ENCODE data around the gene TSPAN7.
A peak's percentile ranks its signal among the peaks of the same experiment; 100 is the strongest.

Gene TSPAN7

DNA sequence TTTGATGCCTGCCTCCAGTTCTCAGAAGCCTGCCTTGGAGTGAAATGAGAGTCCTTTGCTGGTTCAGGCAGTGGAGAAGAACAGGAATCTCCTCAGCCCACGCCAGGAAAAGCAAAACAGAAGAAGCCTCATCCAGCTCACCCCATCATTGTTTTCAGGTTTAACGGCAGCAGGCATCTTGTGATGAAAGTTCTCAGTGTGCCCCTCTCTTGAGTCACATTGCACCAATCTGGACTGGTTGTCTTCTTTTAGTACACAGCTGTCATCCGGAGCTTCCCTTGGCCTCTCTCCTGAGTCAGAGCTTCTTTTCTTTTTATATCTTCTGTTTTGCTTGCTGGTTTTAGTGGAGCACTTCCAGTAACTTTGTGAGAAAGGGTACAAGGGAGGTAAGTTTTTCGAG, 50.9 kb downstream of the TSPAN7 start:
- H3K27me3 Mint-ChIP-seq, result peaks cover 5% of the 10 kb centered on the region
- H3K27ac Mint-ChIP-seq, result no peak overlapping the region
- DNase-seq, result no peak
- CTCF ChIA-PET, result no interaction called here
- no peak overlapping the region for H3K4me3 Mint-ChIP-seq
- no peaks in the 10 kb centered on the region for H3K4me1 Mint-ChIP-seq
- H3K9me3 Mint-ChIP-seq, result no peaks in the 10 kb centered on the region
- no peaks in the 10 kb centered on the region for H3K36me3 Mint-ChIP-seq

DNA sequence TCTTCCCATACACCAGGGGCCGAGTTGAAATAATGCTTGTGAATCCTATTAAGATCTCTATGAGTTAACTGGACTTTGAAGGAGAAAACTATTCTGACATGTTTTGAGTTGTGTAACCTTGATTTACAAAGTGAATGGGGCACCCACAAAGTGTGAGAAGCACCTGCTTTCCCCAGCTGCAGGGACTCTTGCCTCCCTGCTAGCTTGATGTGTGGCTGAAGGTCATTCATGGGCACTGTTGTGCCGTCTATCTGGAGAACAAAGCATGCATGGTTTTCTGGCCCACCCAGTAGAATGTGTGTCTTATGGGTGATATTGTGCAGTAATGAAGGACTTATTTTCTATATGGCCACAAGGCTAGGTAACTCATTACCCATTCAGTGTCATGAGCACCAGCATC, 53.1 kb downstream of the TSPAN7 start:
- no peak overlapping the region for H3K4me3 Mint-ChIP-seq
- H3K27ac Mint-ChIP-seq, result no peak overlapping the region
- H3K9me3 Mint-ChIP-seq, result no peaks in the 10 kb centered on the region
- H3K4me1 Mint-ChIP-seq, result no peaks in the 10 kb centered on the region
- CTCF ChIA-PET, result no interaction called here
- DNase-seq, result no peak
- no peaks in the 10 kb centered on the region for H3K27me3 Mint-ChIP-seq
- no peaks in the 10 kb centered on the region for H3K36me3 Mint-ChIP-seq

DNA sequence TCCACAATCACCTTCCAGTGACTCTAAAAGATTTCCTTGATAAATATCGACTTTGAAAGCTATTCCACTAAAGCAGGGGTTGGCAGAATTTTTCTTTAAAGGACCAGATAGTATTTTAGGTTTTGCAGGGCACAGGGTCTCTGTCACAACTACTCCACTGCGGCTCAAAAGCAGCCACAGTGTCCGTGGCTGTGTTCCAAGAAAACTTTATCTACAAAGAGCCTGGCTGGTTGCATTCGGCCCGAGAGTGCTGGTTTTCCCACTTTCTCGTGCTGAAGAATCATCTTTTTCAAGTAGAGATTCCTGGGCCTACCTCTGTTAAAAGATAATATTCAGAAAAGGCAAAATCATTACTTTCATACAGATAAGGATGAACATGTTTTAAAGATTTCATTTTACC, 55.6 kb downstream of the TSPAN7 start:
- Mint-ChIP-seq H3K4me3 (no peak overlapping the region), H3K36me3 (no peaks in the 10 kb centered on the region), H3K27me3 (no peaks in the 10 kb centered on the region), H3K27ac (no peak overlapping the region), H3K4me1 (no peaks in the 10 kb centered on the region), H3K9me3 (no peaks in the 10 kb centered on the region)
- CTCF ChIA-PET, result no interaction called here
- no peak for DNase-seq

DNA sequence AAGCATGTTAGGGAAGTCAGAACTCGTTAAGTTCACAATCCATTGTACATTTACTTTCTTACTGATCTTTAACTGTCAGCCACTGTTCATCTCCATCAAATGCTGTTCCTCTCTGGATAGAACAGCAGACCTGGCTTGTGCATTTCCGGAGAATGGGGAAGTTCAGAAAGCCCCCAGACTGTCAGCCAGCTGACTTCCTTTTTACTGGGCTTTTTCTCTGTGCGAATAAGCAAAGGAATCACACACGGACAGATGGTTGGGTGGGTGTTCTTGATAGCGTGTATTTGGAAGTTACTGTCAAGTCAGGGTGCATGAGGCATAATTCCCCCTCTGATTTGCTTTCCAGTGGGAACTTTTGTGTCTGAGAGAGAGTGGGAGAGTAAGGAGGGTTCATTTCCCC, 56.8 kb downstream of the TSPAN7 start:
- Mint-ChIP-seq H3K36me3 (no peaks in the 10 kb centered on the region), H3K27ac (no peak overlapping the region), H3K9me3 (no peaks in the 10 kb centered on the region), H3K4me3 (no peak overlapping the region), H3K27me3 (peaks cover under 1% of the 10 kb centered on the region), H3K4me1 (peaks cover 6% of the 10 kb centered on the region)
- no peak for DNase-seq
- CTCF ChIA-PET, result no interaction called here

DNA sequence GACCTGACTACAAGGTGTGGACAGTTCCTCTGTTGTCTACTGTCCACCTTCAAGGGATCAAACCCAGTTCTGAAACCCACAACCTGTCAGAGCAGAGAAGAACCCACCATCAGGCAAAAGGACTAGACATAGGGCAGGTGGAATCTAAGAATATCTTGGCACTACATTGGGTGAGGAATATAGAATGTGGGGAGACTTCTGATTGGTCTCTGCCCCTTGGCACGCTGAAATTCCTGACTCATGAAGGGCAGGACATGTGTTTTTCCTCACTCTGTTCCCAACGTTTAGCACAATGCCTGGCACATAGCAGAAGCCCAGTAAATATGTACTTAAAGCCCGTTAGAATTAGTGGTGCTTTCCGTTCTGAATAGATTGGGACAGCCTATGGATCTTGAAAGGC, 59.3 kb downstream of the TSPAN7 start:
- Mint-ChIP-seq H3K4me1 (peaks cover 8% of the 10 kb centered on the region), H3K27me3 (peaks cover 4% of the 10 kb centered on the region)

DNA sequence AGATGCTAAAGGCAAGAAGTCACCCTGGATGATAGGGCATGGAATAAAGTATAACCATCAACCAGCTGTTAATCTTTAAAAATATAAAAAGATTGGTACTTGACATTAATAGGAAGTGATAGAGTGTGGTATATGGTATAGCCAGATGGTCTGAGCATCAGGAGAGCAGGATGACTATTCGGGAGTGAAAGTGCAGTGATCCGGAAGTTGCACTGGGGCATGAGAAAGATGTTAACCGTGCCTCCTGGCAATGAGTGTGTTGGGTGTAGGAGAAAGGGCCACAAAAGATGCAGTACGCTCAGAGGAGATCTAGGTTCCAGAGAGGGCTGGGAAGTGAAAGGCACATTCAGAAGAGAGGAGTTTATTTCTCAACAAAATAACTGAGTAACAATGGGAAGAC, 65.0 kb downstream of the TSPAN7 start:
- no peaks in the 10 kb centered on the region for H3K9me3 Mint-ChIP-seq
- H3K4me3 Mint-ChIP-seq, result no peak overlapping the region
- DNase-seq, result no peak
- H3K36me3 Mint-ChIP-seq, result no peaks in the 10 kb centered on the region
- no peak overlapping the region for H3K27ac Mint-ChIP-seq
- peaks cover 8% of the 10 kb centered on the region for H3K4me1 Mint-ChIP-seq
- peaks cover 8% of the 10 kb centered on the region for H3K27me3 Mint-ChIP-seq
- CTCF ChIA-PET, result no interaction called here

More for the DNA sequence above, 59.3 kb downstream of the TSPAN7 start:
- Mint-ChIP-seq H3K4me3 (no peak overlapping the region), H3K27ac (no peak overlapping the region), H3K9me3 (no peaks in the 10 kb centered on the region), H3K36me3 (no peaks in the 10 kb centered on the region)
- no peak for DNase-seq
- CTCF ChIA-PET, result no interaction called here

DNA sequence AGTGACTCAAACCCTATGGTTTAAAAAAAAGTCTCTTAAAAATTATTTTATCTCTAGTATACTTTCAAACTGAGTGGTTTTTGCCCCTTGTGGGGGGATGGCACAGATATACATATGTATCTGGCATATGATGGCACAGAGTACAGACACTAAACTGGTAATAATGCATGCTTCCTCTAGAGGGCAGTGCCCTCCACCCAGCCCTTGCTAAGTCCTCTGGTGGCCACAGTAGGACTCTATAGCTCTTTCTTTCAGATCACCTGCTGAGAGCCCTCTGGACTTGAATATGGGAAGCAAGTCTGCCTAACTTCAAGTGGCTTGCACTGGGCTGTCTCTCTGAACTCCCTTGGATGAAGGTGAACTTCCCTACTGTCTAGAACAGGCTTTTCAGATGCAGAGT, 66.3 kb downstream of the TSPAN7 start:
- peak; percentile 31 for DNase-seq
- Mint-ChIP-seq H3K36me3 (no peaks in the 10 kb centered on the region), H3K27me3 (peaks cover 8% of the 10 kb centered on the region), H3K4me3 (no peak overlapping the region), H3K27ac (no peak overlapping the region), H3K9me3 (no peaks in the 10 kb centered on the region), H3K4me1 (peaks cover 7% of the 10 kb centered on the region)
- CTCF ChIA-PET, result interaction anchor here (0.6 to 1.7 kb wide), 2 partner anchors 14 to 29 kb away, joined by 3 to 6 read pairs; no protein-coding TSS in a partner anchor

DNA sequence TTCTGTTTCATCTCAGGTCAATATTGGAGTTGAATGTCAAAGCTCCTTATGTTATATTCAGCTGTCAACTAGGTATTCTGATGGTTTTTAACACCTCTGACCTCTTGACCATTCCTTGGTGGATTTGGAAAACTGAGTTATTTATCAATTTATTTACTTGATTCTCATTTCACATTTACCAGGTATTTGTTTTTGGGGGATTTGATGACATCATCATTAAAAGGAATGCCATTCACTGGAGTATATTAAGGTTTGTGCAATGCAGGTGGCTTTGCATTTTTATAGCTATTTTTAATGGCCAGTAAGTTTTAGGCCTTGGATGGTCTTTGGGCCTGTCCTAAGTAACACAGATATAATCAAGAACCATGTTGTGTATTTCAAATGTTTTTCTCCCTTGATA, 67.2 kb downstream of the TSPAN7 start:
- no peak overlapping the region for H3K27ac Mint-ChIP-seq
- CTCF ChIA-PET, result interaction anchor here (1.7 kb wide), 1 partner anchor 28 kb away, joined by 6 read pairs; no protein-coding TSS in a partner anchor
- DNase-seq, result no peak
- peaks cover 4% of the 10 kb centered on the region for H3K27me3 Mint-ChIP-seq
- H3K4me3 Mint-ChIP-seq, result no peak overlapping the region
- no peaks in the 10 kb centered on the region for H3K36me3 Mint-ChIP-seq
- H3K9me3 Mint-ChIP-seq, result no peaks in the 10 kb centered on the region
- no peaks in the 10 kb centered on the region for H3K4me1 Mint-ChIP-seq

DNA sequence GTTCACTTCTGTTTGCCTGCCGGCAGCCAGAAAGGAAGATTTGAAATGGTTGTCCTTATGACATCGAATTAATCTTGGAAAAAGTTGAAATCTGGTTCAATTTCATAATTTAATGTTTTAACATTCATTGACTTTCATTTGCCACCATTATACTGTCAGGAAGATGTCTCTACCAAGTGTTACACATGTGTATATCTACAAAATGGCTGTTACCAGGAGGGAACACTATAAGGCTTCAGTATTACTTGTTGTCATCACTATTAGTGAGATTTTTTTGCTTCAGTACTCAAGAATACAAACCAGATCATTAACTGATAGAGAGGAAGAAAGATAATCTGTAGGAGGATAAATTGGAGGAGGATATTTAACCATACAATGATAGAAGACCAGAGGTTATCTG, 71.2 kb downstream of the TSPAN7 start:
- CTCF ChIA-PET, result no interaction called here
- DNase-seq, result no peak
- Mint-ChIP-seq H3K4me1 (no peaks in the 10 kb centered on the region), H3K9me3 (no peaks in the 10 kb centered on the region), H3K36me3 (no peaks in the 10 kb centered on the region), H3K27ac (no peak overlapping the region), H3K4me3 (no peak overlapping the region), H3K27me3 (no peaks in the 10 kb centered on the region)

DNA sequence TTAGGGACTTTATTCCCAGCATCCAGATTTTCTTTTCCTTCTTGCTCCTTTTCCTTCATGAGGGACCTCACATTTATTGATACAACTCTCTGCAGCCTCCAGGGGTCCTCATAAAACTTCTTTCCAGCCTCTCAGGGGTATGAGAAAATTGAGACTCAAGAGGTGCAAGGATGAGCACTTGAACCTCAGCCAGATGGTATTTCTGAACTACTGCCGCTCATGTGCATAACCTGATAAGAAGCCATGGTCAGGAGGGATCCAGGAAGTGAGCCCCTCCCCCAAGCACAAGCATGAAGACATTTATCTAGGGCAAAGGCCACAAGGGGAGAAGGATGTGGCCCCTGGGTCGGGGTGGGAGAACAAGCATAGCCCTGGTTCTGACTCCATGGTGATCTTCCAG, 73.3 kb downstream of the TSPAN7 start:
- Mint-ChIP-seq H3K4me1 (no peaks in the 10 kb centered on the region), H3K36me3 (no peaks in the 10 kb centered on the region), H3K9me3 (no peaks in the 10 kb centered on the region), H3K27ac (no peak overlapping the region), H3K4me3 (no peak overlapping the region), H3K27me3 (no peaks in the 10 kb centered on the region)
- CTCF ChIA-PET, result no interaction called here
- no peak for DNase-seq

DNA sequence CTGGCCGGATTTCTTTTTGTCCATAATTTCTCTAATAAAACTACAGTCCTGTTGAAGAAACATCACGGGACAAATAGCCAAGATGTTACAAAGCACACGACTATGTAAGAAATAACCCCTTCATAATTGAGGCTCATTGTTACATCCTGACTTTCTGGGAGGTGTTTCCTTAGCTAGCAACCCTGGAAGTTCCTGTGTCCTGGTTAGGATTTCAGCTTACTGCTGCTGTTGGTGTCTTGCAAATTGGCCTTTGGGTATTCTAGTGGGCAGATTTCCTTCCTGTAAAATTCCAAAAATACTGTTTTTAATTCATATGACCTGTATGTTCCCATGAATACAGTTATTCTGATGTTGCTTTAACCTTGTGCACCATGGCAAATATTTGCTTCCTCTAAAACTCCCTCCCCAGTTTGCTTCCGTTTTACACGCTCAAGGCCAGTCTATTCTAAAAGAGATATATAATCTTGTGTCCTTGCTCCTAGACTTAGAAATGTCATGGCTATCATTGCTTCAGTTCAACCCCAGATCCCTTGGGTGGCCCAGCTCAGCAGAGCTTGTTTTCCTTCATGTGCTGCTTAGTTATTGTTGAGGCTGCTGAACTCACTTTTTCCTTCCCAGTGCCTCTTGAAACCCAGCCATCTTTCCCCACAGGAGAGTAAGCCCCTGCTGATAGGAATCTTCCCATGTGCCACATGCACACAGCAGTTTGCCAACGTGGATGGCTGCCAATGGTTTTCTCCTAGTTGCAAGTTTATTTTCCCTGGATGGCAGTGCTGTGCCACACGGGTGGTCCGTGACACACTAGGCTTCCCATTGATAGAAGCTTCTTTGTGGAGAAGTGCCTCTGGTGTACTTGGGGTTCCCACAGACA, 75.8 kb downstream of the TSPAN7 start:
- Mint-ChIP-seq H3K36me3 (no peaks in the 10 kb centered on the region), H3K4me1 (no peaks in the 10 kb centered on the region), H3K27me3 (no peaks in the 10 kb centered on the region), H3K9me3 (no peaks in the 10 kb centered on the region), H3K4me3 (no peak overlapping the region), H3K27ac (no peak overlapping the region)
- DNase-seq, result no peak
- CTCF ChIA-PET, result no interaction called here

DNA sequence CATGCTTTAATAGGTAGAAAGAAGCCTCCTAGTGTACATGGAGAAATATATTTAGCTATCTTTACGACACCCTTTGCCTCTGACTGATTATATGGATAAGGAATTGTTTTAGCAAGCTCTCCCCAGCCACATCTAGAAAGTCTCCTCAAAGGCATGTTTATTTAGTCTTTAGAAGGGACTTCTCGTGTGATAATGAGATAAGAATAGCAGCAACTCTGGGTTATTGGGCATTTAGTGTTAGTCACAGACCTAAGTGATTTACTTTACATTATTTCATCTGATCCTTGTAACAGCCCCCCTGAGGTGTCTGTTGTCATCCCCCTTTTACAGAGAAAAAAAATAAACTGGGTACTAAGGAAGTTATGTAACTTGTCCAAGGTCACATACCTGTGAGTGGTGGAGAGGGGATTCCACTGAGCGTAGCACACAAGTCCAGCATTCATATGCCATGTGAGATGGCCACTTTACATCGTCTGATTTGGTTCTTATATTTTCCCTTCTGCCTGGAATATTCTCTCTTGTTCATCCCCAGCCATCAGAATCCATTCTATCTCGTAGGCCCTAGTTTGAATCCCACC, 77.7 kb downstream of the TSPAN7 start:
- H3K27ac Mint-ChIP-seq, result no peak overlapping the region
- no peaks in the 10 kb centered on the region for H3K9me3 Mint-ChIP-seq
- no peaks in the 10 kb centered on the region for H3K36me3 Mint-ChIP-seq
- CTCF ChIA-PET, result no interaction called here
- no peak overlapping the region for H3K4me3 Mint-ChIP-seq
- H3K4me1 Mint-ChIP-seq, result no peaks in the 10 kb centered on the region
- DNase-seq, result no peak
- no peaks in the 10 kb centered on the region for H3K27me3 Mint-ChIP-seq

DNA sequence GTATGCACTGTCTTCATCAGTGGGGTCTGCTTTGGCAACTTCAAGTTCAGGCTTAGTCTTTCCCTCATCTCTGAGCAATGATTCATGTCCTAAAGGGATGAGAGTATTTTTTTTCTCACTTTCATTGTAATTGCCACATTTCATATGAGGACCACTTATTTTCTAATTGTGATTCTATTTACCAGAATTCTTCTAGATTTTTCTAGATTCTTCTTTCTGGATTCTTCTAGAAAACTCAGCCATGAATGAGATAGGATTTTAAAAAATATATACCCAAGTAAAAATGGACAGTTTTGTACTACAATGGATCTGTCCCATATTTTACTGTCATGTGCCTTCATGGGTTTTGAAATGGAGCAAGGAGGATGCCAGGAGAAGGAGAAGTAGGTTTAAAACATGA, 78.4 kb downstream of the TSPAN7 start:
- CTCF ChIA-PET, result no interaction called here
- Mint-ChIP-seq H3K27ac (no peak overlapping the region), H3K36me3 (no peaks in the 10 kb centered on the region), H3K27me3 (no peaks in the 10 kb centered on the region), H3K4me3 (no peak overlapping the region), H3K4me1 (no peaks in the 10 kb centered on the region), H3K9me3 (no peaks in the 10 kb centered on the region)
- DNase-seq, result no peak

DNA sequence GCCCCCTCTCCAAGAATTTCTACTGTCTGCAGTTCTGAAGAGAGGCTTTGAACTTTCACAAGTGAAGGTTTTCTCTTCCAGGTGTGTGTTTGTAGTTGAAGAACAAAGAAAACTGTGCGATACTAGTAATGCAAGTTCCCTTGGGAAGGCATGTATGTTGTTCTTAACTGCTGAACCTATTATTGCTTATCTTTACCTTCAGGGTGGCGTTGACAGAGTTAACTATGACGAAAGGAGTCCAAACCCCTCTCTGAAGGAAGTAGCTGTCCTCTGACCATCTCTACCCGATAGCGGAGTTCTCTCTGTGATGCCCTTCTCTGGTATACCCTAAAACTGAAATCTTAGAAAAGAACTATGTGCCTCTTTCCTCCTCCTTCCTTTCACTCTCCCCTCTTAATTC, 79.9 kb downstream of the TSPAN7 start:
- CTCF ChIA-PET, result no interaction called here
- Mint-ChIP-seq H3K27ac (no peak overlapping the region), H3K27me3 (no peaks in the 10 kb centered on the region), H3K4me3 (no peak overlapping the region), H3K36me3 (no peaks in the 10 kb centered on the region), H3K9me3 (no peaks in the 10 kb centered on the region), H3K4me1 (peaks cover under 1% of the 10 kb centered on the region)
- no peak for DNase-seq

DNA sequence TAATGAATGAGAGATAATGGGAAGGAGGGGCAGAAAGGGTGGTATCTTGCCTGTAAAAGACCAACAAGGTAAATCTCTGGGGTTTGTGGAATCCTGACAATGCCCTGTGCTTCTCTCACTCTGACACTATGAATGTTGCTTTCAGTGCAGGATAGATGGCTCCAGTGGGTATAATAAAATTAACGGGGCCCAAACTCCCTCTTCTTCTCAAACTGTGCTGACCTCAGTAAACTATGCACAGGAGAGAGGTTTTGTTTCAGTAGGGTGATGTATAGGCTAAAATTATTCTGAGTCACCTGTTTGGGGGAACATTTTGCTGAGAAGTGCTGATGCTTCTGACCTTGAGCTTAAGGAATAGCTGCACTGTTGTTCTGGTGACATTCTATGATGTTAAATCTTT, 82.6 kb downstream of the TSPAN7 start:
- CTCF ChIA-PET, result no interaction called here
- no peak for DNase-seq
- H3K9me3 Mint-ChIP-seq, result no peaks in the 10 kb centered on the region
- H3K4me3 Mint-ChIP-seq, result no peak overlapping the region
- no peak overlapping the region for H3K27ac Mint-ChIP-seq
- H3K4me1 Mint-ChIP-seq, result peaks cover 2% of the 10 kb centered on the region
- H3K36me3 Mint-ChIP-seq, result no peaks in the 10 kb centered on the region
- H3K27me3 Mint-ChIP-seq, result no peaks in the 10 kb centered on the region

Measured in activated naive CD4-positive, alpha-beta T cell treated with anti-CD3 and anti-CD28 coated beads, Interleukin-2, amount 10 ng/mL, durations not matched to agents 7 days and 5 days (primary cell).